ENCODE measurements around the gene NUDT19. TPM values are rescaled to one million over a fixed set of nuclear protein-coding genes. Genes with fewer than 3 reads are reported as not detected.
A peak's percentile ranks its signal among the peaks of the same experiment; 100 is the strongest.

NUDT19 gene
- total and polyA plus RNA-seq, 9 of the 15 experiments (the other 6 are each of a cell fraction or from before 2014, with no cell fraction given), result 9.6 to 38.6 (median 14.4) TPM

DNA sequence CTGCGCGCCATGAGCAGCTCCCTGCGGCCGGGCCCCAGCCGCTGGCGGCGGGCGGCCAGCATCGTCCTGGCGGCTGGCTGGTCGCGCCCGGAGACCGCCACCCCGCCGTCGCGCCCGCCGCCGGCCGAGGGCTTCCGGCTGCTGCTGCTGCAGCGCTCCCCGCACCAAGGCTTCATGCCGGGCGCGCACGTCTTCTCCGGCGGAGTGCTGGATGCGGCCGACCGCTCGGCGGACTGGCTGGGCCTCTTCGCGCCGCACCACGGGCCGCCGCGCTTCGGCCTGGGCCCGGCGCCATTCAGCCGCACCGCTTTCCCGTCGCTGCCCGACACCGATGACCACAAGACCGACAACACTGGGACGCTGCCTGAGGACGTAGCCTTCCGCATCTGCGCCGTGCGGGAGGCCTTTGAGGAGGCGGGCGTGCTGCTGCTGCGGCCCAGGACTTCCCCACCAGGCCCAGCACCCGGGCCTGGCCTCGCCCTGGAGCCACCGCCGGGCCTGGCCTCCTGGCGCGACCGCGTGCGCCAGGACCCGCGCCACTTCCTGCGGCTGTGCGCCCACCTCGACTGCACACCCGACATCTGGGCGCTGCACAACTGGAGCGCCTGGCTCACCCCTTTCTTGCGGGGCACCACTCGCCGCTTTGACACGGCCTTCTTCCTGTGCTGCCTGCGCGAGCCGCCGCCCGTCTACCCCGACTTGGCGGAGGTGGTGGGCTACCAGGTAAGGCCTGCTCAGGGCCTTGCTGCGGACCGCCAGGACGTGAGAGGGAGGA is 518 bp downstream of the NUDT19 start (continued):
- no peak for TF ChIP-seq CBFA2T2 (conservative IDR thresholded peaks at IDR 0.05)
- TF ChIP-seq, protein P1, sequence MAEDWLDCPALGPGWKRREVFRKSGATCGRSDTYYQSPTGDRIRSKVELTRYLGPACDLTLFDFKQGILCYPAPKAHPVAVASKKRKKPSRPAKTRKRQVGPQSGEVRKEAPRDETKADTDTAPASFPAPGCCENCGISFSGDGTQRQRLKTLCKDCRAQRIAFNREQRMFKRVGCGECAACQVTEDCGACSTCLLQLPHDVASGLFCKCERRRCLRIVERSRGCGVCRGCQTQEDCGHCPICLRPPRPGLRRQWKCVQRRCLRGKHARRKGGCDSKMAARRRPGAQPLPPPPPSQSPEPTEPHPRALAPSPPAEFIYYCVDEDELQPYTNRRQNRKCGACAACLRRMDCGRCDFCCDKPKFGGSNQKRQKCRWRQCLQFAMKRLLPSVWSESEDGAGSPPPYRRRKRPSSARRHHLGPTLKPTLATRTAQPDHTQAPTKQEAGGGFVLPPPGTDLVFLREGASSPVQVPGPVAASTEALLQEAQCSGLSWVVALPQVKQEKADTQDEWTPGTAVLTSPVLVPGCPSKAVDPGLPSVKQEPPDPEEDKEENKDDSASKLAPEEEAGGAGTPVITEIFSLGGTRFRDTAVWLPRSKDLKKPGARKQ (CRISPR knock-in tag; IDR thresholded peaks at IDR 0.05), result no peak
- TF ChIP-seq ELF1 (tag; IDR thresholded peaks at IDR 0.05), result no peak; the same call in 1 of the 2 replicates
- TF ChIP-seq ATF1 (CRISPR knock-in tag; IDR thresholded peaks at IDR 0.05), result peak; percentile 21; the same call in 1 of the 2 replicates
- peak; percentile 70 for TF ChIP-seq ATF1 (tag; IDR thresholded peaks at IDR 0.05)
- TF ChIP-seq, protein P2, sequence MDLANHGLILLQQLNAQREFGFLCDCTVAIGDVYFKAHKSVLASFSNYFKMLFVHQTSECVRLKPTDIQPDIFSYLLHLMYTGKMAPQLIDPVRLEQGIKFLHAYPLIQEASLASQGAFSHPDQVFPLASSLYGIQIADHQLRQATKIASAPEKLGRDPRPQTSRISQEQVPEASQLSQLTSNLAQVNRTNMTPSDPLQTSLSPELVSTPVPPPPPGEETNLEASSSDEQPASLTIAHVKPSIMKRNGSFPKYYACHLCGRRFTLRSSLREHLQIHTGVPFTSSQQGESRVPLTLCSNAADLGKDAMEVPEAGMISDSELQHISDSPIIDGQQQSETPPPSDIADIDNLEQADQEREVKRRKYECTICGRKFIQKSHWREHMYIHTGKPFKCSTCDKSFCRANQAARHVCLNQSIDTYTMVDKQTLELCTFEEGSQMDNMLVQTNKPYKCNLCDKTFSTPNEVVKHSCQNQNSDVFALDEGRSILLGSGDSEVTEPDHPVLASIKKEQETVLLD (IDR thresholded peaks at IDR 0.05), result no peak
- no peak for TF ChIP-seq RBM15 (IDR thresholded peaks at IDR 0.05; ENCODE audit: insufficient read depth, low read length)
- peak; percentile 84; the same call in 1 of the 2 replicates for TF ChIP-seq IRF2 (CRISPR knock-in tag; IDR thresholded peaks at IDR 0.05)
- TF ChIP-seq DNMT1 (IDR thresholded peaks at IDR 0.05), result no peak
- TF ChIP-seq, protein P3, sequence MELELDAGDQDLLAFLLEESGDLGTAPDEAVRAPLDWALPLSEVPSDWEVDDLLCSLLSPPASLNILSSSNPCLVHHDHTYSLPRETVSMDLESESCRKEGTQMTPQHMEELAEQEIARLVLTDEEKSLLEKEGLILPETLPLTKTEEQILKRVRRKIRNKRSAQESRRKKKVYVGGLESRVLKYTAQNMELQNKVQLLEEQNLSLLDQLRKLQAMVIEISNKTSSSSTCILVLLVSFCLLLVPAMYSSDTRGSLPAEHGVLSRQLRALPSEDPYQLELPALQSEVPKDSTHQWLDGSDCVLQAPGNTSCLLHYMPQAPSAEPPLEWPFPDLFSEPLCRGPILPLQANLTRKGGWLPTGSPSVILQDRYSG (tag; conservative IDR thresholded peaks at IDR 0.05; ENCODE audit: low read depth), result no peak
- TF ChIP-seq ADNP (tag; IDR thresholded peaks at IDR 0.05), result no peak
- TF ChIP-seq ZNF586 (CRISPR knock-in tag; conservative IDR thresholded peaks at IDR 0.05), result no peak
- no peak; the same call in 1 of the 2 replicates for TF ChIP-seq HMGXB4 (CRISPR knock-in tag; IDR thresholded peaks at IDR 0.05)
- no peak for TF ChIP-seq RHOXF2B (CRISPR knock-in tag; conservative IDR thresholded peaks at IDR 0.05)
- TF ChIP-seq, protein P4, sequence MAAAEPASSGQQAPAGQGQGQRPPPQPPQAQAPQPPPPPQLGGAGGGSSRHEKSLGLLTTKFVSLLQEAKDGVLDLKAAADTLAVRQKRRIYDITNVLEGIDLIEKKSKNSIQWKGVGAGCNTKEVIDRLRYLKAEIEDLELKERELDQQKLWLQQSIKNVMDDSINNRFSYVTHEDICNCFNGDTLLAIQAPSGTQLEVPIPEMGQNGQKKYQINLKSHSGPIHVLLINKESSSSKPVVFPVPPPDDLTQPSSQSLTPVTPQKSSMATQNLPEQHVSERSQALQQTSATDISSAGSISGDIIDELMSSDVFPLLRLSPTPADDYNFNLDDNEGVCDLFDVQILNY (CRISPR knock-in tag; IDR thresholded peaks at IDR 0.05), result no peak
- TF ChIP-seq MLLT1 (IDR thresholded peaks at IDR 0.05), result no peak
- TF ChIP-seq RBM14 (IDR thresholded peaks at IDR 0.05; ENCODE audit: borderline replicate concordance, insufficient read depth, low read depth, low read length), result 0 out of 2 replicates have a peak, but pooled peaks have one; percentile 66

All from K562 (cell line).